HG03064 (cell line): ENCODE measurements around the gene GJC3.

ENCODE experiments used
- ATAC-seq: cut with Tn5 transposase; IDR thresholded peaks from one replicate; pipeline ENCODE4 v1.9.1; 2021; ENCODE audit warnings: low read depth; ENCODE audit not compliant: unreplicated experiment

Gene GJC3

GRCh38 chr7:99876491-99876890, 52.9 kb downstream of the GJC3 start:
- ATAC-seq = no peak
